ENCODE measurements around the gene UBR2. TPM values are rescaled to one million over a fixed set of nuclear protein-coding genes. Genes with fewer than 3 reads are reported as not detected.

Gene UBR2
- total and polyA plus RNA-seq, 9 donors = 13.5 to 22.6 (median 15.3) TPM

GRCh38 chr6:42689371-42689770, 125.5 kb downstream of the UBR2 start:
- H3K9me3 ChIP-seq (replicated peaks; ENCODE audit: control insufficient read depth, low read depth, low read length) = no peaks in the 10 kb centered on the region
- WGBS (ENCODE audit: insufficient coverage) = 94% methylated on average over 4 of the region's 7 CpGs
- H3K36me3 ChIP-seq (ENCODE audit: control insufficient read depth, insufficient read depth, low read length) = peaks cover 61% of the 10 kb centered on the region
- H3K27ac ChIP-seq (ENCODE audit: low read length) = no peak overlapping the region
- H3K27me3 ChIP-seq (ENCODE audit: control insufficient read depth, insufficient read depth, low read length) = no peaks in the 10 kb centered on the region
- no peak overlapping the region for H3K4me3 ChIP-seq (ENCODE audit: low read length)
- no peak for DNase-seq
- H3K4me1 ChIP-seq (ENCODE audit: control insufficient read depth, insufficient read depth, low read length) = no peaks in the 10 kb centered on the region

- no peak for DNase-seq
- peaks cover 3% of the 10 kb centered on the region for H3K4me1 ChIP-seq (ENCODE audit: control insufficient read depth, insufficient read depth, low read length)
- peaks cover 55% of the 10 kb centered on the region for H3K36me3 ChIP-seq (ENCODE audit: control insufficient read depth, insufficient read depth, low read length)
- no peak overlapping the region for H3K27ac ChIP-seq (ENCODE audit: low read length)
- no peaks in the 10 kb centered on the region for H3K27me3 ChIP-seq (ENCODE audit: control insufficient read depth, insufficient read depth, low read length)
- no peaks in the 10 kb centered on the region for H3K9me3 ChIP-seq (replicated peaks; ENCODE audit: control insufficient read depth, low read depth, low read length)
- no peak overlapping the region for H3K4me3 ChIP-seq (ENCODE audit: low read length)
- 100% methylated on average over 1 of the region's 5 CpGs for WGBS (ENCODE audit: insufficient coverage)
Measured at GRCh38 chr6:42690151-42690702, 126.4 kb downstream of the UBR2 start.

DNA sequence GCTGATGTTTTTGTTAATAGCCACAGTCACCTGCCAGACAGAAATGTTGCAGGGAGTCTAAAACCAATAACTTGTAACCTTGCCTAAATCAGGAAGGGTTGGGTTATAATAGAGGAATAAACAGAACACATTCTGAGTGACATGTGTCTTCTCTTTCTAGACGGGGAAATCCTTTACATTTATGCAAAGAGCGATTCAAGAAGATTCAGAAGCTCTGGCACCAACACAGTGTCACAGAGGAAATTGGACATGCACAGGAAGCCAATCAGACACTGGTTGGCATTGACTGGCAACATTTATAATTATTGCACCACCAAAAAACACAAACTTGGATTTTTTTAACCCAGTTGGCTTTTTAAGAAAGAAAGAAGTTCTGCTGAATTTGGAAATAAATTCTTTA, 127.0 kb downstream of the UBR2 start:
- DNase-seq = no peak
- Histone ChIP-seq H3K27me3 (ENCODE audit: control insufficient read depth, insufficient read depth, low read length) (no peaks in the 10 kb centered on the region), H3K27ac (ENCODE audit: low read length) (no peak overlapping the region), H3K9me3 (replicated peaks; ENCODE audit: control insufficient read depth, low read depth, low read length) (no peaks in the 10 kb centered on the region), H3K36me3 (ENCODE audit: control insufficient read depth, insufficient read depth, low read length) (peaks cover 53% of the 10 kb centered on the region), H3K4me1 (ENCODE audit: control insufficient read depth, insufficient read depth, low read length) (peaks cover 4% of the 10 kb centered on the region), H3K4me3 (ENCODE audit: low read length) (no peak overlapping the region)
- WGBS (ENCODE audit: insufficient coverage) = no CpG with 5 or more reads among the region's 2 CpGs

- Histone ChIP-seq H3K27ac (ENCODE audit: low read length) (no peak overlapping the region), H3K27me3 (ENCODE audit: control insufficient read depth, insufficient read depth, low read length) (no peaks in the 10 kb centered on the region), H3K9me3 (replicated peaks; ENCODE audit: control insufficient read depth, low read depth, low read length) (no peaks in the 10 kb centered on the region), H3K4me1 (ENCODE audit: control insufficient read depth, insufficient read depth, low read length) (peaks cover 4% of the 10 kb centered on the region), H3K36me3 (ENCODE audit: control insufficient read depth, insufficient read depth, low read length) (peaks cover 53% of the 10 kb centered on the region), H3K4me3 (ENCODE audit: low read length) (no peak overlapping the region)
- DNase-seq = no peak
- WGBS (ENCODE audit: insufficient coverage) = no CpG with 5 or more reads among the region's 4 CpGs
Measured at GRCh38 chr6:42692137-42692911, 128.5 kb downstream of the UBR2 start.

DNA sequence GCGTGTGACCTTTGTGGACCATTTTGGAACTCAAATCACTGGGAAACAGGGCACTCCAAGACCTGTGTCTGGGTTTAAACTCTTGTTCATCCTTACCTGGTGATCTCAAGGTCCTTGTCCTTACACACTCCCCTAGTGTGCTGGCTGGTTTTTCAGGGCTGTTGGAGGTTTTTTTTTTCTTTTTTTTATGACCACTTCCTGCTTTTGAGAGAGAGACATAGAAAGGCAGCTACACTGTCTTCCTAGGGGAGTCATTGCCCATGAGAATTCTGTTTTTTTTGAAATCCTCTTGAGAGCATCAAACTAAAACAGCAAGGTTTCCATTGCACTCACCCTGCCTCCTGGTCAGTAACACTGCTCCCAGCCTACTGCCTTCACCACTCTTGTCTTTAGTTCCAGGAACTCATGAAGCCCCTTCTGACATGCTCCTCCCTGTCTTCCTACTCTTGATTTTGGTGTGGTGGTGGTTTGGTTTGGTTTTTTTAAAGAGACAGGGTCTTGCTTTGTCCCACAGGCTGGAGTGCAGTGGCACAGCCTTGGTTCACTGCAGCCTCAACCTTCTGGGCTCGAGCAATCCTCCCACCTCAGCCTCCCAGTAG, 130.0 kb downstream of the UBR2 start:
- WGBS (ENCODE audit: insufficient coverage) = 91% methylated on average over 1 of the region's 2 CpGs
- Histone ChIP-seq H3K27ac (ENCODE audit: low read length) (no peak overlapping the region), H3K4me1 (ENCODE audit: control insufficient read depth, insufficient read depth, low read length) (peaks cover 4% of the 10 kb centered on the region)

DNA sequence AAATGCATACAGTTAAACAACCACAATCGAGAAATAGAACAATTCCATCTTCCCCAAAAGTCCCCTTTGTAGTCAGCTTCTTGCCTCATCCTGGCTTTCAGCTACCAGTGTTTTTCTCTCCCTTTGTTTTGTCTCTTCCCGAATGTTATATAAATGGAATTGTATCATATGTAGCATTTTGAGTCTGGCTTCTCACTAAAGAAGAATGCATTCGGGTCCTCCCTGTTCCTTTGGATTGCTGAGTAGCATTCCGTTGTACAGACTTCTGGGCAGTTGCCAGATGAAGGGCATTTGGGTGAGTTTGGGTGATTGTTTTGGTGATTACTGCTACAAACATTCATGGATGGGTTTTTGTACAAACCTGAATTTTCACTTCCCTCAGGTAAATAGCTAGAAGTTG, 130.8 kb downstream of the UBR2 start:
- H3K27ac ChIP-seq (ENCODE audit: low read length) = no peak overlapping the region
- peaks cover 4% of the 10 kb centered on the region for H3K4me1 ChIP-seq (ENCODE audit: control insufficient read depth, insufficient read depth, low read length)
- no CpG with 5 or more reads among the region's 4 CpGs for WGBS (ENCODE audit: insufficient coverage)
- no peaks in the 10 kb centered on the region for H3K9me3 ChIP-seq (replicated peaks; ENCODE audit: control insufficient read depth, low read depth, low read length)
- no peak overlapping the region for H3K4me3 ChIP-seq (ENCODE audit: low read length)
- peaks cover 36% of the 10 kb centered on the region for H3K36me3 ChIP-seq (ENCODE audit: control insufficient read depth, insufficient read depth, low read length)
- DNase-seq = peak; percentile 21
- no peaks in the 10 kb centered on the region for H3K27me3 ChIP-seq (ENCODE audit: control insufficient read depth, insufficient read depth, low read length)

More for the DNA sequence above, 130.0 kb downstream of the UBR2 start:
- Histone ChIP-seq H3K36me3 (ENCODE audit: control insufficient read depth, insufficient read depth, low read length) (peaks cover 44% of the 10 kb centered on the region), H3K27me3 (ENCODE audit: control insufficient read depth, insufficient read depth, low read length) (no peaks in the 10 kb centered on the region), H3K4me3 (ENCODE audit: low read length) (no peak overlapping the region), H3K9me3 (replicated peaks; ENCODE audit: control insufficient read depth, low read depth, low read length) (no peaks in the 10 kb centered on the region)
- DNase-seq = no peak

GRCh38 chr6:42696526-42697267, 132.9 kb downstream of the UBR2 start:
- peaks cover 4% of the 10 kb centered on the region for H3K4me1 ChIP-seq (ENCODE audit: control insufficient read depth, insufficient read depth, low read length)
- 56% methylated on average over 5 of the region's 7 CpGs for WGBS (ENCODE audit: insufficient coverage)
- H3K27ac ChIP-seq (ENCODE audit: low read length) = no peak overlapping the region
- peaks cover 22% of the 10 kb centered on the region for H3K36me3 ChIP-seq (ENCODE audit: control insufficient read depth, insufficient read depth, low read length)
- DNase-seq = peak; percentile 38
- no peaks in the 10 kb centered on the region for H3K27me3 ChIP-seq (ENCODE audit: control insufficient read depth, insufficient read depth, low read length)
- no peak overlapping the region for H3K4me3 ChIP-seq (ENCODE audit: low read length)
- no peaks in the 10 kb centered on the region for H3K9me3 ChIP-seq (replicated peaks; ENCODE audit: control insufficient read depth, low read depth, low read length)

GRCh38 chr6:42697268-42697655, 133.4 kb downstream of the UBR2 start:
- Histone ChIP-seq H3K4me3 (ENCODE audit: low read length) (no peak overlapping the region), H3K9me3 (replicated peaks; ENCODE audit: control insufficient read depth, low read depth, low read length) (no peaks in the 10 kb centered on the region), H3K4me1 (ENCODE audit: control insufficient read depth, insufficient read depth, low read length) (peaks cover 4% of the 10 kb centered on the region), H3K27ac (ENCODE audit: low read length) (no peak overlapping the region), H3K36me3 (ENCODE audit: control insufficient read depth, insufficient read depth, low read length) (peaks cover 19% of the 10 kb centered on the region), H3K27me3 (ENCODE audit: control insufficient read depth, insufficient read depth, low read length) (no peaks in the 10 kb centered on the region)
- WGBS (ENCODE audit: insufficient coverage) = 88% methylated on average over 2 of the region's 5 CpGs
- DNase-seq = no peak

GRCh38 chr6:42698217-42698616, 134.4 kb downstream of the UBR2 start:
- no peak overlapping the region for H3K4me3 ChIP-seq (ENCODE audit: low read length)
- no peaks in the 10 kb centered on the region for H3K27me3 ChIP-seq (ENCODE audit: control insufficient read depth, insufficient read depth, low read length)
- H3K4me1 ChIP-seq (ENCODE audit: control insufficient read depth, insufficient read depth, low read length) = peaks cover 4% of the 10 kb centered on the region
- H3K27ac ChIP-seq (ENCODE audit: low read length) = no peak overlapping the region
- WGBS (ENCODE audit: insufficient coverage) = 73% methylated on average over 12 of the region's 13 CpGs
- no peaks in the 10 kb centered on the region for H3K9me3 ChIP-seq (replicated peaks; ENCODE audit: control insufficient read depth, low read depth, low read length)
- no peak for DNase-seq
- H3K36me3 ChIP-seq (ENCODE audit: control insufficient read depth, insufficient read depth, low read length) = peaks cover 11% of the 10 kb centered on the region

DNA sequence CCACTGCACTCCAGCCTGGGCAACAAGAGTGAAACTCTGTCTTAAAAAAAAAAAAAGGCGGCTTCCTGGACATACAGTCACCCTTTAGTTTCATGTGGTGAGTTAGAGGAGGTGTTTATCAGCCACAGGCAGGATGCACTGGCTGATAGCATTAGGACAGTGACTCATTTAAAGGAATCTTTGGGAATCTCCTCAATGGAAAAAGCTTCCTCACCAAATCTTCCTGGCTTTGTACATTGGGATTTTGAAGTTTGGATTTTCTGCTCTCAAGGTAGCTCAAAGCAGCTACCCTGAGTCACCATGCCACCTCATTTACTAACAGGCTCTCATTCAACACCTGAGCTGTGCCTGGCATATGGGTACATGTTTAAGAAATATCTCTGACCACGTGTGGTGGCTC, 138.4 kb downstream of the UBR2 start:
- Histone ChIP-seq H3K9me3 (replicated peaks; ENCODE audit: control insufficient read depth, low read depth, low read length) (no peaks in the 10 kb centered on the region), H3K4me1 (ENCODE audit: control insufficient read depth, insufficient read depth, low read length) (peaks cover 2% of the 10 kb centered on the region), H3K27me3 (ENCODE audit: control insufficient read depth, insufficient read depth, low read length) (no peaks in the 10 kb centered on the region), H3K36me3 (ENCODE audit: control insufficient read depth, insufficient read depth, low read length) (no peaks in the 10 kb centered on the region), H3K4me3 (ENCODE audit: low read length) (no peak overlapping the region), H3K27ac (ENCODE audit: low read length) (no peak overlapping the region)
- DNase-seq = no peak
- no CpG with 5 or more reads among the region's 2 CpGs for WGBS (ENCODE audit: insufficient coverage)
